ENCODE data around the gene CT45A8.
"Not testable (repeated sequence)": the region's sequence is repeated elsewhere in the genome, so short reads cannot be mapped to it uniquely, and the experiment has no call there.

Gene CT45A8

GRCh38 chrX:135854438-135854837 is at the start of gene CT45A8:
CT45A8 (minus strand) TSS chrX:135854538; CDS start chrX:135850783, 3,755 bp downstream.
- TF ChIP-seq GATA3, GATA2 (IDR thresholded peaks at IDR 0.05; ENCODE audit: low read depth, low read length): not testable (repeated sequence)

- TF ChIP-seq GATA2 (IDR thresholded peaks at IDR 0.05; ENCODE audit: low read depth, low read length): no peak
- TF ChIP-seq GATA3 (IDR thresholded peaks at IDR 0.05; ENCODE audit: low read depth, low read length): no peak
These were observed 39.0 kb upstream of the CT45A8 start, which contains the start of the genes CT45A10 and SAGE1 for GRCh38 chrX:135893294-135893817. CT45A10 (minus strand) TSS chrX:135893444; CDS start chrX:135885344, 8,100 bp downstream. SAGE1 (plus strand) TSS chrX:135893716; CDS start chrX:135896243, 2,527 bp downstream.

- no peak for TF ChIP-seq GATA2 (IDR thresholded peaks at IDR 0.05; ENCODE audit: low read depth, low read length)
- TF ChIP-seq GATA3 (IDR thresholded peaks at IDR 0.05; ENCODE audit: low read depth, low read length): no peak
These were observed 38.4 kb upstream of the CT45A8 start for GRCh38 chrX:135892781-135893180.

GRCh38 chrX:135890087-135890585 is 35.8 kb upstream of the CT45A8 start:
- no peak for TF ChIP-seq GATA2 (IDR thresholded peaks at IDR 0.05; ENCODE audit: low read depth, low read length)
- TF ChIP-seq GATA3 (IDR thresholded peaks at IDR 0.05; ENCODE audit: low read depth, low read length): no peak

- TF ChIP-seq GATA2, GATA3 (IDR thresholded peaks at IDR 0.05; ENCODE audit: low read depth, low read length): not testable (repeated sequence)
These were observed 17.4 kb upstream of the CT45A8 start, which contains the start of gene CT45A9 for GRCh38 chrX:135871712-135872111. CT45A9 (minus strand) TSS chrX:135871812; CDS start chrX:135868061, 3,751 bp downstream.

- TF ChIP-seq GATA2, GATA3 (IDR thresholded peaks at IDR 0.05; ENCODE audit: low read depth, low read length): not testable (repeated sequence)
These were observed 17.2 kb downstream of the CT45A8 start, which contains the start of gene CT45A7 for GRCh38 chrX:135837180-135837579. CT45A7 (minus strand) TSS chrX:135837280; CDS start chrX:135833533, 3,747 bp downstream.

GRCh38 chrX:135819912-135820311 is 34.4 kb downstream of the CT45A8 start, which contains the start of gene CT45A2:
CT45A2 (minus strand) TSS chrX:135820012; CDS start chrX:135816265, 3,747 bp downstream.
- not testable (repeated sequence) for TF ChIP-seq GATA3, GATA2 (IDR thresholded peaks at IDR 0.05; ENCODE audit: low read depth, low read length)

GRCh38 chrX:135802687-135803086 is 51.7 kb downstream of the CT45A8 start, which contains the start of gene CT45A6:
CT45A6 (minus strand) TSS chrX:135802787; CDS start chrX:135798993, 3,794 bp downstream.
- TF ChIP-seq GATA2, GATA3 (IDR thresholded peaks at IDR 0.05; ENCODE audit: low read depth, low read length): not testable (repeated sequence)

All from SH-SY5Y (cell line).